GM18498 (cell line): Measurements from ENCODE around the gene TAX1BP3.

Source experiments
- ATAC-seq: cut with Tn5 transposase; IDR thresholded peaks from one replicate; pipeline ENCODE4 v1.9.1; 2021; ENCODE audit warnings: mild to moderate bottlenecking, moderate library complexity; ENCODE audit not compliant: unreplicated experiment

Gene TAX1BP3

GRCh38 chr17:3632287-3632686 lies 36.1 kb downstream of the TAX1BP3 start:
- no peak for ATAC-seq

GRCh38 chr17:3630781-3631180 lies 37.6 kb downstream of the TAX1BP3 start:
- no peak for ATAC-seq

- ATAC-seq = no peak
Observed at GRCh38 chr17:3627769-3628167, 40.6 kb downstream of the TAX1BP3 start.

- ATAC-seq = no peak
Observed at GRCh38 chr17:3626831-3627768, 41.3 kb downstream of the TAX1BP3 start.

- no peak for ATAC-seq
Observed at GRCh38 chr17:3622977-3623594, 45.3 kb downstream of the TAX1BP3 start.

GRCh38 chr17:3621146-3621720 lies 47.1 kb downstream of the TAX1BP3 start:
- no peak for ATAC-seq

GRCh38 chr17:3615160-3615870 lies 53.1 kb downstream of the TAX1BP3 start:
- no peak for ATAC-seq

- ATAC-seq = no peak
Observed at GRCh38 chr17:3613124-3613523, 55.3 kb downstream of the TAX1BP3 start.
